SK-N-SH (cell line): Measurements from ENCODE around the gene CBLB.

Experiments
- CHD2 ChIP-seq: fragments of 150-350 bp; IDR thresholded peaks from 2 replicates; pipeline ENCODE4 v1.6.1; 2018; ENCODE audit warnings: low read length; ENCODE audit not compliant: partially characterized antibody
- EP300 ChIP-seq, 2 experiments: IDR thresholded peaks; 2 replicates each; pipeline versions ENCODE4 v1.4.0 to v1.6.1; 2012; ENCODE audit warnings: borderline replicate concordance in 1 of 2, low read depth in 1 of 2, low read length in 1 of 2
- GABPA ChIP-seq: IDR thresholded peaks from 2 replicates; pipeline ENCODE4 v1.4.0; 2012; ENCODE audit warnings: low read depth, mild to moderate bottlenecking
- GATA2 ChIP-seq: sonication (generic); formaldehyde crosslinking; IDR thresholded peaks from 2 replicates; pipeline ENCODE4 v1.5.0; 2020; ENCODE audit warnings: mild to moderate bottlenecking, missing genetic modification reagents
- MAX ChIP-seq: IDR thresholded peaks from 2 replicates; pipeline ENCODE4 v1.4.0; 2012; ENCODE audit warnings: low read depth
- POLR2AphosphoS5 ChIP-seq: IDR thresholded peaks from 2 replicates; pipeline ENCODE4 v1.6.1; 2012; ENCODE audit warnings: low read depth, low read length
- REST ChIP-seq: IDR thresholded peaks from 2 replicates; pipeline ENCODE4 v1.6.1; 2012; ENCODE audit warnings: mild to moderate bottlenecking, low read depth, low read length, moderate library complexity
- SMC3 ChIP-seq: IDR thresholded peaks from 2 replicates; pipeline ENCODE4 v1.6.1; 2012; ENCODE audit warnings: low read depth, low read length, improper control_type of control experiment
- TCF12 ChIP-seq: IDR thresholded peaks from 2 replicates; pipeline ENCODE4 v1.4.0; 2012
- TEAD4 ChIP-seq: IDR thresholded peaks from 2 replicates; pipeline ENCODE4 v1.4.0; 2012; ENCODE audit warnings: mild to moderate bottlenecking, borderline replicate concordance; ENCODE audit not compliant: insufficient read depth
- USF1 ChIP-seq: IDR thresholded peaks from 2 replicates; pipeline ENCODE4 v1.4.0; 2012; ENCODE audit warnings: low read depth, borderline replicate concordance
- TF ChIP-seq, protein P1 (sequence below): fragments of 200-600 bp; sonication (generic); IDR thresholded peaks from 2 replicates; pipeline ENCODE4 v1.6.1; 2017; ENCODE audit warnings: antibody characterized with exemption, mild to moderate bottlenecking, moderate library complexity
- TF ChIP-seq, protein P2 (sequence below): fragments of 150-350 bp; IDR thresholded peaks from 2 replicates; pipeline ENCODE4 v1.6.1; 2017; ENCODE audit warnings: antibody characterized with exemption, low read length, low read depth, borderline replicate concordance

GRCh38 chr3:105834768-105835167 lies 34.0 kb downstream of the CBLB start:
- TF ChIP-seq SMC3 (no peak), USF1 (no peak), GATA2 (no peak), EP300 (IDR thresholded peaks at IDR 0.05; ENCODE audit: borderline replicate concordance in 1 of 2, low read depth in 1 of 2, low read length in 1 of 2) (no peak), TCF12 (no peak), TEAD4 (no peak), POLR2AphosphoS5 (no peak), REST (no peak), GABPA (no peak), MAX (no peak), CHD2 (no peak)
- TF ChIP-seq, protein P1, sequence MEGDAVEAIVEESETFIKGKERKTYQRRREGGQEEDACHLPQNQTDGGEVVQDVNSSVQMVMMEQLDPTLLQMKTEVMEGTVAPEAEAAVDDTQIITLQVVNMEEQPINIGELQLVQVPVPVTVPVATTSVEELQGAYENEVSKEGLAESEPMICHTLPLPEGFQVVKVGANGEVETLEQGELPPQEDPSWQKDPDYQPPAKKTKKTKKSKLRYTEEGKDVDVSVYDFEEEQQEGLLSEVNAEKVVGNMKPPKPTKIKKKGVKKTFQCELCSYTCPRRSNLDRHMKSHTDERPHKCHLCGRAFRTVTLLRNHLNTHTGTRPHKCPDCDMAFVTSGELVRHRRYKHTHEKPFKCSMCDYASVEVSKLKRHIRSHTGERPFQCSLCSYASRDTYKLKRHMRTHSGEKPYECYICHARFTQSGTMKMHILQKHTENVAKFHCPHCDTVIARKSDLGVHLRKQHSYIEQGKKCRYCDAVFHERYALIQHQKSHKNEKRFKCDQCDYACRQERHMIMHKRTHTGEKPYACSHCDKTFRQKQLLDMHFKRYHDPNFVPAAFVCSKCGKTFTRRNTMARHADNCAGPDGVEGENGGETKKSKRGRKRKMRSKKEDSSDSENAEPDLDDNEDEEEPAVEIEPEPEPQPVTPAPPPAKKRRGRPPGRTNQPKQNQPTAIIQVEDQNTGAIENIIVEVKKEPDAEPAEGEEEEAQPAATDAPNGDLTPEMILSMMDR: no peak
- TF ChIP-seq, protein P2, sequence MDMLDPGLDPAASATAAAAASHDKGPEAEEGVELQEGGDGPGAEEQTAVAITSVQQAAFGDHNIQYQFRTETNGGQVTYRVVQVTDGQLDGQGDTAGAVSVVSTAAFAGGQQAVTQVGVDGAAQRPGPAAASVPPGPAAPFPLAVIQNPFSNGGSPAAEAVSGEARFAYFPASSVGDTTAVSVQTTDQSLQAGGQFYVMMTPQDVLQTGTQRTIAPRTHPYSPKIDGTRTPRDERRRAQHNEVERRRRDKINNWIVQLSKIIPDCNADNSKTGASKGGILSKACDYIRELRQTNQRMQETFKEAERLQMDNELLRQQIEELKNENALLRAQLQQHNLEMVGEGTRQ: no peak
